Measurements from ENCODE around the gene APOBEC2. TPM values are rescaled to one million over a fixed set of nuclear protein-coding genes. Genes with fewer than 3 reads are reported as not detected.
A peak's percentile ranks its signal among the peaks of the same experiment; 100 is the strongest.

Gene APOBEC2
- total and polyA plus RNA-seq, 2 of the 13 experiments (the other 11 are each of a cell fraction or from before 2014, with no cell fraction given): 0.09 TPM; not detected in 1

DNA sequence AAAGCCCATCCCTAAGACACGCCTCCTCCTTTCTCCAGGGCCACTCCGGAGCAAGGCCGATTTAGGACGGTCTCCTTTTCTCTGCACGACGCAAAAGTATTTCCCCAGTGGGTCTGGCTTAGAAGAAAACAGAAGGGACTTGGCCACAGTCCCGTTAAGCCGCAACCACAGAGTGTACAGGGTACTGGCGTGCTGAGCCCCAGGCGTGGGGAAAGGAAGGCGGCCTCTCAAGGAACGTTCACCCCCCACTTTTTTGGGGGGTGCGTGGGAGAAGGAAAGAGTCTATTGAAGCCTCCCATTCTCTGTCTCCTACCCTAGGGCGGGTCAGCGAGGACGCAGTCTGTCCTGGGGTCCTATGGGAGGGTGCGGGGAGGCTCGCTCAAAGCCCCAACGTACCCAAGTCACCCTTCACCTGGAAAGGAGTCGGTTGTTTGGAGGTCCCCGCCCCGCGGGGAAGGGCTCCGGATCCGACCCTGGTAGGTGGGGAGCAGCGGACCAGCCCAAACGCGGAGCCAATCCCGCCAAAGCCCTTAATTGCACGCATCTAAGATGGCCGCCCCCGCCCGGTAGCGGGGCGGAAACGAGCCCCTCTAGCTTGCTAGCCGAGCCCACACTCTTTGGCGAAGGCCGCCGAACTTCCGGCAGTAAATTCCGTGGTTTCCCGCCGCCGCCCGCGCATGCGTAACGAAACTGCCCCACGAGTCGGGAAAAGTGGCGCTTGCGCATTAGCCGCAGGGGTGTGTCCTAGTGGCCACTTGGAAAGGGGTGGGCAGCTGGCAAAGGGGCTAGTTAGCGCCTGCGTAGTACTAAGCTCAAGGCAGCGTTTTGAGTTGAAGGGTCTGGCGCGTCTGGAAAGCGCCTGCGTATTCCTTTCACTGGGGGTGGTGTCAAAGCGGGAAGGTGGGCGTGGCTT, 19.2 kb downstream of the APOBEC2 start, which contains the start of gene OARD1 (continued):
- TF ChIP-seq GPN1 (CRISPR knock-in tag; IDR thresholded peaks at IDR 0.05; ENCODE audit: borderline replicate concordance): no peak
- TF ChIP-seq, protein P1, sequence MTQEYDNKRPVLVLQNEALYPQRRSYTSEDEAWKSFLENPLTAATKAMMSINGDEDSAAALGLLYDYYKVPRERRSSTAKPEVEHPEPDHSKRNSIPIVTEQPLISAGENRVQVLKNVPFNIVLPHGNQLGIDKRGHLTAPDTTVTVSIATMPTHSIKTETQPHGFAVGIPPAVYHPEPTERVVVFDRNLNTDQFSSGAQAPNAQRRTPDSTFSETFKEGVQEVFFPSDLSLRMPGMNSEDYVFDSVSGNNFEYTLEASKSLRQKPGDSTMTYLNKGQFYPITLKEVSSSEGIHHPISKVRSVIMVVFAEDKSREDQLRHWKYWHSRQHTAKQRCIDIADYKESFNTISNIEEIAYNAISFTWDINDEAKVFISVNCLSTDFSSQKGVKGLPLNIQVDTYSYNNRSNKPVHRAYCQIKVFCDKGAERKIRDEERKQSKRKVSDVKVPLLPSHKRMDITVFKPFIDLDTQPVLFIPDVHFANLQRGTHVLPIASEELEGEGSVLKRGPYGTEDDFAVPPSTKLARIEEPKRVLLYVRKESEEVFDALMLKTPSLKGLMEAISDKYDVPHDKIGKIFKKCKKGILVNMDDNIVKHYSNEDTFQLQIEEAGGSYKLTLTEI (CRISPR knock-in tag; conservative IDR thresholded peaks at IDR 0.05): no peak
- 0 out of 2 replicates have a peak, but pooled peaks have one; percentile 40 for TF ChIP-seq RBAK (CRISPR knock-in tag; IDR thresholded peaks at IDR 0.05)
- no peak for TF ChIP-seq ZFP36L2 (CRISPR knock-in tag; IDR thresholded peaks at IDR 0.05)
- TF ChIP-seq ESRRA (CRISPR knock-in tag; IDR thresholded peaks at IDR 0.05; ENCODE audit: low read depth): no peak; the same call in 1 of the 2 replicates
- TF ChIP-seq ZNF616 (CRISPR knock-in tag; IDR thresholded peaks at IDR 0.05; ENCODE audit: low read depth): peak; percentile 18; the same call in 1 of the 2 replicates
- peak; percentile 71 for TF ChIP-seq CREM (IDR thresholded peaks at IDR 0.05)
- no peak for TF ChIP-seq CREM (CRISPR knock-in tag; IDR thresholded peaks at IDR 0.05)
- TF ChIP-seq ZFP90 (CRISPR knock-in tag; IDR thresholded peaks at IDR 0.05; ENCODE audit: borderline replicate concordance): peak; percentile 93
- TF ChIP-seq, protein P2, sequence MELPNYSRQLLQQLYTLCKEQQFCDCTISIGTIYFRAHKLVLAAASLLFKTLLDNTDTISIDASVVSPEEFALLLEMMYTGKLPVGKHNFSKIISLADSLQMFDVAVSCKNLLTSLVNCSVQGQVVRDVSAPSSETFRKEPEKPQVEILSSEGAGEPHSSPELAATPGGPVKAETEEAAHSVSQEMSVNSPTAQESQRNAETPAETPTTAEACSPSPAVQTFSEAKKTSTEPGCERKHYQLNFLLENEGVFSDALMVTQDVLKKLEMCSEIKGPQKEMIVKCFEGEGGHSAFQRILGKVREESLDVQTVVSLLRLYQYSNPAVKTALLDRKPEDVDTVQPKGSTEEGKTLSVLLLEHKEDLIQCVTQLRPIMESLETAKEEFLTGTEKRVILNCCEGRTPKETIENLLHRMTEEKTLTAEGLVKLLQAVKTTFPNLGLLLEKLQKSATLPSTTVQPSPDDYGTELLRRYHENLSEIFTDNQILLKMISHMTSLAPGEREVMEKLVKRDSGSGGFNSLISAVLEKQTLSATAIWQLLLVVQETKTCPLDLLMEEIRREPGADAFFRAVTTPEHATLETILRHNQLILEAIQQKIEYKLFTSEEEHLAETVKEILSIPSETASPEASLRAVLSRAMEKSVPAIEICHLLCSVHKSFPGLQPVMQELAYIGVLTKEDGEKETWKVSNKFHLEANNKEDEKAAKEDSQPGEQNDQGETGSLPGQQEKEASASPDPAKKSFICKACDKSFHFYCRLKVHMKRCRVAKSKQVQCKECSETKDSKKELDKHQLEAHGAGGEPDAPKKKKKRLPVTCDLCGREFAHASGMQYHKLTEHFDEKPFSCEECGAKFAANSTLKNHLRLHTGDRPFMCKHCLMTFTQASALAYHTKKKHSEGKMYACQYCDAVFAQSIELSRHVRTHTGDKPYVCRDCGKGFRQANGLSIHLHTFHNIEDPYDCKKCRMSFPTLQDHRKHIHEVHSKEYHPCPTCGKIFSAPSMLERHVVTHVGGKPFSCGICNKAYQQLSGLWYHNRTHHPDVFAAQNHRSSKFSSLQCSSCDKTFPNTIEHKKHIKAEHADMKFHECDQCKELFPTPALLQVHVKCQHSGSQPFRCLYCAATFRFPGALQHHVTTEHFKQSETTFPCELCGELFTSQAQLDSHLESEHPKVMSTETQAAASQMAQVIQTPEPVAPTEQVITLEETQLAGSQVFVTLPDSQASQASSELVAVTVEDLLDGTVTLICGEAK (IDR thresholded peaks at IDR 0.05): peak; percentile 40
- TF ChIP-seq, protein P2 (CRISPR knock-in tag; IDR thresholded peaks at IDR 0.05): 0 out of 2 replicates have a peak, but pooled peaks have one; percentile 27
- TF ChIP-seq, protein P3, sequence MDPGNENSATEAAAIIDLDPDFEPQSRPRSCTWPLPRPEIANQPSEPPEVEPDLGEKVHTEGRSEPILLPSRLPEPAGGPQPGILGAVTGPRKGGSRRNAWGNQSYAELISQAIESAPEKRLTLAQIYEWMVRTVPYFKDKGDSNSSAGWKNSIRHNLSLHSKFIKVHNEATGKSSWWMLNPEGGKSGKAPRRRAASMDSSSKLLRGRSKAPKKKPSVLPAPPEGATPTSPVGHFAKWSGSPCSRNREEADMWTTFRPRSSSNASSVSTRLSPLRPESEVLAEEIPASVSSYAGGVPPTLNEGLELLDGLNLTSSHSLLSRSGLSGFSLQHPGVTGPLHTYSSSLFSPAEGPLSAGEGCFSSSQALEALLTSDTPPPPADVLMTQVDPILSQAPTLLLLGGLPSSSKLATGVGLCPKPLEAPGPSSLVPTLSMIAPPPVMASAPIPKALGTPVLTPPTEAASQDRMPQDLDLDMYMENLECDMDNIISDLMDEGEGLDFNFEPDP (CRISPR knock-in tag; conservative IDR thresholded peaks at IDR 0.05): no peak
- TF ChIP-seq SMARCC2 (IDR thresholded peaks at IDR 0.05): no peak
- peak; percentile 22; the same call in 1 of the 2 replicates for TF ChIP-seq ZNF607 (CRISPR knock-in tag; IDR thresholded peaks at IDR 0.05; ENCODE audit: borderline replicate concordance)
- TF ChIP-seq ZNF251 (CRISPR knock-in tag; IDR thresholded peaks at IDR 0.05): no peak
- peak; percentile 93 for TF ChIP-seq ETV5 (CRISPR knock-in tag; IDR thresholded peaks at IDR 0.05; ENCODE audit: borderline replicate concordance)
